Islet precursor cell (in vitro differentiated cells): ENCODE results near the gene TXNDC17.
"Not testable (repeated sequence)": the region's sequence is repeated elsewhere in the genome, so short reads cannot be mapped to it uniquely, and the experiment has no call there.

Experiments used
- DNase-seq: peaks from one replicate; pipeline ENCODE4 v3.0.0-alpha.2; 2018

The TXNDC17 gene

GRCh38 chr17:6684881-6685767 is 44.3 kb downstream of the TXNDC17 start:
- no peak for DNase-seq

DNA sequence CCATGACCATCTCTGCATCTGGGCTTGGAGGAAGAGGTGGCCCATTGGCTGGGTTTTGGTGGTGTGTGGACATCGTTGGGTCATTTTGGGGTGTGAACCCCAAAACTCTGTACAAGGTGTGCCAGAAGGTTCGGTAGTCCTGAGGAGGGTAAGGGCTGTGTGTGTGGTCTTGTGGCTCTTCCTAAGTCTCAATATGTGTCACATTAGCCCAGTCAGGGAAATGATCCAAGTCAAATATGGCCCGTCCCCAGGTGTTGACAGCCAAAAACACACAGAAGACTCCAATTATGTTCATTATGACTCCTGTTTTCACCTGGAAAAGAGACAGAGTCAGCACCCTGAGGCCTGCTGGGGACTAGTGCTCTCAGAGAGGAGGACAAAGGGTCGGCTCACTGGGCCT is 45.2 kb downstream of the TXNDC17 start:
- DNase-seq = no peak

DNA sequence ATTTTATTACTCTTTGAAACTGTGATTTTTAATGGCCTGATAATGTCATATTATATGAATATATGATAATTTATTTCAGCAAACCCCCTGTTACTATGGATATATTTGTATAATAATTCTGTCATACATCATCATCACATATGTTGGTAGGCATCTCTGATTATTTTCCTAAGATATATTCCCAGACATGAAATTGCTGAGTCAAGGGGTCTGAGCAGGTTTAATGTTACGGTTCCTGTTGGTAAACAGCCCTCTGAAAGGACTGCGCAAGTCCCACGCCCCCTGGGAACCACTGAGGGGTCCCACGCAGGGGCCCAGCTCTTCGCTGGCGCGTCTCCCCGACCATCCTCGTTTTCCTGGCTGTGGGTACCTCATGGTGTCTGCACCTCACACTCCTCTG is 48.1 kb downstream of the TXNDC17 start:
- DNase-seq = no peak

DNA sequence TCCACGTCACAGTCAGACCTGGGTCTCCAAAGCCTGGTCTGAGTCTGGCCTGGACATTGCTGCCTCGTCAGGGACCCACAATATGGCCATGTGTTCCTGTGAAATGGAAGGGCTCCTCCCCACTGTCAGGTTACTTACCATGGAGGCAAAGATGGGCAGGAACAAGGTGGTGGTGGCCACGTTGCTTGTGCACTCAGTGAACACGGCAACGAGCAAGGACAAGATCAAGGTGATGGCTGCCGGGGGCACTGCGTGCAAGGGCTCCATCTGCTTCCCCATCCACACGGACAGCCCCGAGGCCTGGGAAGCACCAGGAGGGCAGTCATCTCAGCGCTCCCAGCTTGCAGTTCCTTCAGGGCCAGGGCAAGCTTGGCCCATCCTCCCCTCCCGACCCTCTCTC is 49.8 kb downstream of the TXNDC17 start:
- DNase-seq = no peak

DNA sequence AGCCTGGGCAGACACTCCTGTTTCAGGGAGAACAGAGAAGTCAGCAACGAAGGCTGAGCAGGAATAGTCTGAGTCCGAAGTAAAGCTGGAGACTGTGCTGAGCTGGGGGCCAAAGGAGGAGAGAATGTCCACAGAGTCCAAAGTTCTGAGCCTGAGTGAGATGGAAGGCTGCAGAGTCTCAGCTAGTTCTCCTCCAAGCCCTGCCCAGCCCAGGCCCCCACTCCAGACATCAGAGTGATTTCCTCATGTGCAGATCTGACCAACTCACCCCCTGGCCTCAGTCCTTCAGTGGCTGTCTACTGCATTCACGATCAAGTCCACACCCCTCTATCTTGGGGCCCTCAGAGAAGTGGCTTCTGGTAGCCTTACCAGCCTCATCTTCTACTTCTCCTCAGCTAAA is 50.7 kb downstream of the TXNDC17 start:
- DNase-seq = no peak

- DNase-seq = not testable (repeated sequence)
Observed at GRCh38 chr17:6691958-6692357, 51.1 kb downstream of the TXNDC17 start.
